Osteocyte (in vitro differentiated cells): Measurements from ENCODE around the gene TOX2. TPM values are rescaled to one million over a fixed set of nuclear protein-coding genes. Genes with fewer than 3 reads are reported as not detected.

Experiments used
- DNase-seq: peaks from one replicate; pipeline ENCODE4 v3.0.0; 2021; ENCODE audit warnings: mixed read lengths; ENCODE audit not compliant: unreplicated experiment; ENCODE audit errors: extremely low spot score
- H3K27ac Mint-ChIP-seq: one replicate; pipeline ENCODE4 v1.8.0; 2021; ENCODE audit warnings: mild to moderate bottlenecking, mixed read lengths; ENCODE audit not compliant: unreplicated experiment
- H3K27me3 Mint-ChIP-seq: one replicate; pipeline ENCODE4 v1.8.0; 2021; ENCODE audit warnings: mixed read lengths; ENCODE audit not compliant: unreplicated experiment
- H3K36me3 Mint-ChIP-seq: one replicate; pipeline ENCODE4 v1.8.0; 2021; ENCODE audit warnings: mixed read lengths; ENCODE audit not compliant: unreplicated experiment
- H3K4me1 Mint-ChIP-seq: one replicate; pipeline ENCODE4 v1.8.0; 2021; ENCODE audit warnings: mixed read lengths; ENCODE audit not compliant: unreplicated experiment
- H3K4me3 Mint-ChIP-seq: one replicate; pipeline ENCODE4 v1.8.0; 2021; ENCODE audit warnings: mild to moderate bottlenecking, moderate library complexity, mixed read lengths; ENCODE audit not compliant: unreplicated experiment
- H3K9me3 Mint-ChIP-seq: one replicate; pipeline ENCODE4 v1.8.0; 2021; ENCODE audit warnings: mixed read lengths; ENCODE audit not compliant: unreplicated experiment
- total RNA-seq: library from RNA; stranded (reverse); gene quantifications from 2 replicates; pipeline ENCODE4 v1.2.1, GENCODE V29; 2021
- TF ChIP-seq, protein P1 (sequence below): fragments of 200-600 bp; sonication (generic); IDR thresholded peaks from 2 replicates; pipeline ENCODE4 v1.5.0; 2021; ENCODE audit warnings: antibody characterized with exemption, mild to moderate bottlenecking, moderate library complexity

TOX2 gene
- total RNA-seq, 1 donor from 2014 or later: not detected

DNA sequence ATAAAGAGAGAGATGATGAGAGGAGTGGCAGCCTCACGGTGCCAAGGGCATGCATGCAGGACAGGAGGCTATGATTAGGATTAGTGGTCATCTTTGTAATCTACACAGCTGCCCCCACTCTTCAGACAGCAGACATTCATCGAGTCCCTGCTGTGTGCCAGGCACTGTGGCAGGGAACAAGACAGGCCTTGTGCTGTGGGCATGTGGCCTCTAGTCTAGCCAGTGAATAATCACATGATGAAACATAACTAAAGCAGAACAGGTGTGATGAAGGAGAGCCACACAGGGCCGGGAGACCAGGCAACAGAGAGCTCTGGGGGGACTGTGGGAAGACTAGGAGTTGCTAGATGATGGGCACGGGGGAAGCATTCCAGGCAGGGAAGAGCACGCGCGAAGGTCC lies 22.2 kb downstream of the TOX2 start:
- H3K36me3 Mint-ChIP-seq: no peaks in the 10 kb centered on the region
- H3K27me3 Mint-ChIP-seq: peaks cover 8% of the 10 kb centered on the region

DNA sequence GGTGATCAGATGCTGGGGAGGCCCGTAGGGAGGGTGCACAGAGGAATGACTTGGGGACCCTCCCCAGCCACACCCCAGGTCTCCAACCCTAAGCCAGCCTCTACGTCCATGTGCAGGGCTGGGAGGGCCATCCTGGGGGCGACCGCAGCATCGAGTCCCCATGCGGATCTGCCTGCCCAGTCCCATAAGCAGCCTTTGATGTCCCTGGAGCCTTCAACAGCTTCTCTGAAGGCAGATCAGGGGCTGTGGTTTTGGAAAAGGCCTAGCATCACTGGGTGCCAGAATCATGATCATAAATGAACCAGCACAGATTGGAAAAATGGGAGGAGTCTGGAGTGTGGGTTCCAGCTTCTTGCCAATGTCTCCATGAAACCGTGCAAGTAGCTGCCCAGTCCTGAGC lies 22.9 kb downstream of the TOX2 start:
- TF ChIP-seq, protein P1, sequence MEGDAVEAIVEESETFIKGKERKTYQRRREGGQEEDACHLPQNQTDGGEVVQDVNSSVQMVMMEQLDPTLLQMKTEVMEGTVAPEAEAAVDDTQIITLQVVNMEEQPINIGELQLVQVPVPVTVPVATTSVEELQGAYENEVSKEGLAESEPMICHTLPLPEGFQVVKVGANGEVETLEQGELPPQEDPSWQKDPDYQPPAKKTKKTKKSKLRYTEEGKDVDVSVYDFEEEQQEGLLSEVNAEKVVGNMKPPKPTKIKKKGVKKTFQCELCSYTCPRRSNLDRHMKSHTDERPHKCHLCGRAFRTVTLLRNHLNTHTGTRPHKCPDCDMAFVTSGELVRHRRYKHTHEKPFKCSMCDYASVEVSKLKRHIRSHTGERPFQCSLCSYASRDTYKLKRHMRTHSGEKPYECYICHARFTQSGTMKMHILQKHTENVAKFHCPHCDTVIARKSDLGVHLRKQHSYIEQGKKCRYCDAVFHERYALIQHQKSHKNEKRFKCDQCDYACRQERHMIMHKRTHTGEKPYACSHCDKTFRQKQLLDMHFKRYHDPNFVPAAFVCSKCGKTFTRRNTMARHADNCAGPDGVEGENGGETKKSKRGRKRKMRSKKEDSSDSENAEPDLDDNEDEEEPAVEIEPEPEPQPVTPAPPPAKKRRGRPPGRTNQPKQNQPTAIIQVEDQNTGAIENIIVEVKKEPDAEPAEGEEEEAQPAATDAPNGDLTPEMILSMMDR: no peak
- H3K9me3 Mint-ChIP-seq: no peaks in the 10 kb centered on the region
- peaks cover 2% of the 10 kb centered on the region for H3K27me3 Mint-ChIP-seq
- H3K27ac Mint-ChIP-seq: no peak overlapping the region
- DNase-seq: no peak
- H3K4me3 Mint-ChIP-seq: no peak overlapping the region
- no peaks in the 10 kb centered on the region for H3K36me3 Mint-ChIP-seq
- no peaks in the 10 kb centered on the region for H3K4me1 Mint-ChIP-seq

More for the DNA sequence above, 22.2 kb downstream of the TOX2 start:
- no peak for DNase-seq
- no peaks in the 10 kb centered on the region for H3K4me1 Mint-ChIP-seq
- TF ChIP-seq, protein P1: no peak
- no peak overlapping the region for H3K4me3 Mint-ChIP-seq
- H3K27ac Mint-ChIP-seq: no peak overlapping the region
- no peaks in the 10 kb centered on the region for H3K9me3 Mint-ChIP-seq

DNA sequence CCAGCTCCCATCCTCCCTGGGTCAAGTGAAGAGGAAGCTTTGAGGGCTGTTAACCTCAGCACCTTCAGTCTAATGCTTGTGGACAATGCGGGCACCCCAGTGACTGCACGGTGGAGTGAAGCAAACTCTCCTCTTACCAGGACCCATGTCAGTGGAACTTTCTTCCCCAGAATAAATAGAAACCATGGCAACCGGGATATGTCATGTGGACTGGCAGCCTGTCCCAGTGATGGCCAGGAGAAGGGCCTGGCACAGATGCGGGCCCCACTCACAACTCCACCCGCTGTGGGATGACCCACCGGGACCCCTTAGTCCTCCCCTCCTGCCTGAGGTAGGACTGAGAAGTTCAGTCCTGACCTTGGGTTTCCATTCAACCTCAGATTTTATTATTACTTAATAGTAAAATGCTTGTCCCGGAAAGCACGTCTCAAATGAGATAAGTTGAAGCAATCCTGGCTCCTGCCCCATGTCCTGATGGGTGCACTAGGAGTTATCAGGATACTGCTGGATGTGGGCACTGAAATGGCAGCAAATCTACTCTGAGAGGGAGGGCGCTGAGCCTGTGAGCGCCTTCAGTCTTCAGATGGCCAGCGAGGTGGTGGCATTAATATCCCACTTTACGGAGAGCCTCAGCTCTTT lies 23.5 kb downstream of the TOX2 start:
- Mint-ChIP-seq H3K9me3 (no peaks in the 10 kb centered on the region), H3K36me3 (no peaks in the 10 kb centered on the region), H3K27ac (no peak overlapping the region), H3K4me1 (peaks cover 3% of the 10 kb centered on the region), H3K4me3 (no peak overlapping the region), H3K27me3 (peaks cover 2% of the 10 kb centered on the region)
- DNase-seq: no peak
- TF ChIP-seq, protein P1: no peak

DNA sequence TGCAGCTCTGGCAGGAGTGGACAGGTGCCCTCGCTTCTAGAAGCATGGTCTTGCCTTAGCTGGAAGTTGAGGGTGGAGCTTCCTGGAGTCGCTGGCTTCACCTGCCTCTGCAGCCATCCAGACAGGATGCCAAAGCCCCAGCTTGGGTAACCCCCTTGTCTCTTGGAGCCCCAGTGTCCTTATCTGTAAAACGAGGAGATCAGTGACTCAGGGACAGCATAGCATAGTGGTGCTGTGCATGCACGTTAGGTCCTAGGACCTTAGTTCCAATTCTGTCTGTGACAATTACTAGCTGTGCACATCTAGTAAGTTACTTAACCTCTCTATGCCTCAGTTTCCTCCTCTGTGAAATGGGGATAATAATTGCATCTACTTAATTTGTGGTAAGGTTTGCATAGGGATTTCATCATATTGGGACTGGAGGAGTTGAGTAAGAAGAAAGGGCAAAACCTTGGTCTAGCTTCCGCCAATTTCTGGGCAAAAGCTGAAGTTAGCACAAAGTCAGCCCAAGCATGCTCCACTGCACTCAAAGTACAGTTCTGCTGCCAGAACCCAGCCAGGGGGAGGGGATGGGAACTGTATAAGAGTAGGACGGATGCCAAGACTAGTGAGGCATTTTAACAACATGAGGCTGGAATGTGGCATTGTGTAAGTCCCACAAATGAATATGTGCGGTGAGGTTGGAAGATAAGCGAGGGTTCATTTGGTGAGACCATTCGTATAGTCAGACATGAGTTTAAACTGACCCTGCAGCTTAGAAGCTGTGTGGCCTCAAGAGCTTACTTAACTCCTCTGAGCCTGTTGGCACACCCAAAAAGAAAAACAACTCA lies 24.5 kb downstream of the TOX2 start:
- H3K36me3 Mint-ChIP-seq: no peaks in the 10 kb centered on the region
- no peak overlapping the region for H3K4me3 Mint-ChIP-seq
- no peak for DNase-seq
- TF ChIP-seq, protein P1: no peak
- no peaks in the 10 kb centered on the region for H3K27me3 Mint-ChIP-seq
- no peak overlapping the region for H3K27ac Mint-ChIP-seq
- no peaks in the 10 kb centered on the region for H3K9me3 Mint-ChIP-seq
- peaks cover 3% of the 10 kb centered on the region for H3K4me1 Mint-ChIP-seq

DNA sequence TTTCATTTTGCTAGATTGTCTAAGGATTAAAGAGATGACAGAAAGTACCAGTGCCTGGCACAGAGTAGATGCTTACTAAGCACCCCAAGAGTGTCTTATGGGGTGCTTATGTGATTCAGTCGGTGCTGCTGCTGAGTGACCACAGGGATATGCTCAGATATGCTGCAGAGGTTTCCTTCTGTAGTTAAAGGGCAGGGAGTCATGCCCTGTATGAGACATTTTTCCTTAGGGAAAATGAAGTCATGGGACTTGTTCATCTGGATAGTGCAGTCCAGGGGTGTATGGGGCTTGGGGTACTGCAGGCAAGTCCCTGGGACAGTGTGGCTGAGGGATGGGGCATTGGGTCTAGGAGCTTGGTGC lies 25.1 kb downstream of the TOX2 start:
- no peak for DNase-seq
- Mint-ChIP-seq H3K4me1 (peaks cover 3% of the 10 kb centered on the region), H3K36me3 (no peaks in the 10 kb centered on the region), H3K27ac (no peak overlapping the region), H3K4me3 (no peak overlapping the region), H3K27me3 (no peaks in the 10 kb centered on the region), H3K9me3 (no peaks in the 10 kb centered on the region)
- TF ChIP-seq, protein P1: no peak
